MM.1S (cell line): ENCODE measurements around the gene GATA2.

Experiments
- DNase-seq: peaks from one replicate; pipeline ENCODE4 v3.0.0-alpha.2; 2015
- H2AFZ ChIP-seq: fragments of 300-600 bp; sonication (generic); 2 replicates; pipeline ENCODE4 v1.6.0; 2016; ENCODE audit warnings: antibody characterized with exemption, low read length
- H3F3A ChIP-seq: fragments of 300-600 bp; sonication (generic); 2 replicates; pipeline ENCODE4 v1.6.1; 2016; ENCODE audit warnings: mild to moderate bottlenecking, antibody characterized with exemption, low read length, moderate library complexity, mixed read lengths; ENCODE audit not compliant: insufficient read depth
- H3K27ac ChIP-seq: fragments of 300-600 bp; sonication (generic); 2 replicates; pipeline ENCODE4 v1.5.1; 2016; ENCODE audit warnings: mild to moderate bottlenecking, low read length
- H3K27me3 ChIP-seq: fragments of 300-600 bp; sonication (generic); replicated peaks from 2 replicates; pipeline ENCODE4 v1.6.0; 2016; ENCODE audit warnings: low read length; ENCODE audit not compliant: insufficient read depth
- H3K36me3 ChIP-seq: fragments of 300-600 bp; sonication (generic); replicated peaks from 2 replicates; pipeline ENCODE4 v1.6.1; 2016; ENCODE audit warnings: mild to moderate bottlenecking, low read length, mixed read lengths; ENCODE audit not compliant: insufficient read depth
- H3K4me1 ChIP-seq: fragments of 300-600 bp; sonication (generic); 2 replicates; pipeline ENCODE4 v1.6.1; 2016; ENCODE audit warnings: low read length, mixed read lengths
- H3K4me2 ChIP-seq: fragments of 300-600 bp; sonication (generic); 2 replicates; pipeline ENCODE4 v1.6.0; 2016; ENCODE audit warnings: low read depth, low read length
- H3K4me3 ChIP-seq: fragments of 300-600 bp; sonication (generic); 2 replicates; pipeline ENCODE4 v1.5.1; 2016; ENCODE audit warnings: low read length, mixed read lengths
- H3K79me2 ChIP-seq: fragments of 300-600 bp; sonication (generic); 2 replicates; pipeline ENCODE4 v1.6.1; 2016; ENCODE audit warnings: mixed run types, low read length, mixed read lengths
- H3K9ac ChIP-seq: fragments of 300-600 bp; sonication (generic); 2 replicates; pipeline ENCODE4 v1.6.1; 2016; ENCODE audit warnings: low read length, mixed read lengths
- H3K9me2 ChIP-seq: fragments of 300-600 bp; sonication (generic); replicated peaks from 2 replicates; pipeline ENCODE4 v1.6.1; 2016; ENCODE audit warnings: mild to moderate bottlenecking, low read length, mixed read lengths; ENCODE audit not compliant: insufficient read depth
- H3K9me3 ChIP-seq: fragments of 300-600 bp; sonication (generic); replicated peaks from 2 replicates; pipeline ENCODE4 v1.6.1; 2016; ENCODE audit warnings: mild to moderate bottlenecking, low read length, mixed read lengths; ENCODE audit not compliant: insufficient read depth
- H4K20me1 ChIP-seq: fragments of 300-600 bp; sonication (generic); 2 replicates; pipeline ENCODE4 v1.6.1; 2016; ENCODE audit warnings: mild to moderate bottlenecking, low read length, moderate library complexity, mixed read lengths; ENCODE audit not compliant: insufficient read depth
- EZH2 ChIP-seq: fragments of 300-600 bp; sonication (generic); optimal IDR thresholded peaks from 2 replicates; pipeline ENCODE3; 2017; ENCODE audit warnings: low read depth, mild to moderate bottlenecking, antibody characterized with exemption, low read length, mixed read lengths
- EZH2phosphoT487 ChIP-seq: fragments of 300-600 bp; sonication (generic); IDR thresholded peaks from 2 replicates; pipeline ENCODE4 v1.6.1; 2018; ENCODE audit warnings: antibody characterized with exemption, low read length
- TF ChIP-seq, protein P1 (sequence below): fragments of 300-600 bp; sonication (generic); IDR thresholded peaks from 2 replicates; pipeline ENCODE4 v1.5.1; 2016; ENCODE audit warnings: antibody characterized with exemption, low read length, mixed read lengths

Gene GATA2

GRCh38 chr3:128488991-128489673, 3.9 kb downstream of the GATA2 start:
- TF ChIP-seq, protein P1, sequence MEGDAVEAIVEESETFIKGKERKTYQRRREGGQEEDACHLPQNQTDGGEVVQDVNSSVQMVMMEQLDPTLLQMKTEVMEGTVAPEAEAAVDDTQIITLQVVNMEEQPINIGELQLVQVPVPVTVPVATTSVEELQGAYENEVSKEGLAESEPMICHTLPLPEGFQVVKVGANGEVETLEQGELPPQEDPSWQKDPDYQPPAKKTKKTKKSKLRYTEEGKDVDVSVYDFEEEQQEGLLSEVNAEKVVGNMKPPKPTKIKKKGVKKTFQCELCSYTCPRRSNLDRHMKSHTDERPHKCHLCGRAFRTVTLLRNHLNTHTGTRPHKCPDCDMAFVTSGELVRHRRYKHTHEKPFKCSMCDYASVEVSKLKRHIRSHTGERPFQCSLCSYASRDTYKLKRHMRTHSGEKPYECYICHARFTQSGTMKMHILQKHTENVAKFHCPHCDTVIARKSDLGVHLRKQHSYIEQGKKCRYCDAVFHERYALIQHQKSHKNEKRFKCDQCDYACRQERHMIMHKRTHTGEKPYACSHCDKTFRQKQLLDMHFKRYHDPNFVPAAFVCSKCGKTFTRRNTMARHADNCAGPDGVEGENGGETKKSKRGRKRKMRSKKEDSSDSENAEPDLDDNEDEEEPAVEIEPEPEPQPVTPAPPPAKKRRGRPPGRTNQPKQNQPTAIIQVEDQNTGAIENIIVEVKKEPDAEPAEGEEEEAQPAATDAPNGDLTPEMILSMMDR = no peak
- no peak overlapping the region for H3K9ac ChIP-seq
- no peak for DNase-seq
- H3K4me2 ChIP-seq = peak overlapping the region; percentile 79
- no peaks in the 10 kb centered on the region for H3F3A ChIP-seq
- H2AFZ ChIP-seq = peak overlapping the region; percentile 38; the same call in 1 of the 2 replicates
- H3K79me2 ChIP-seq = no peaks in the 10 kb centered on the region
- H3K9me3 ChIP-seq = no peaks in the 10 kb centered on the region
- no peaks in the 10 kb centered on the region for H3K9me2 ChIP-seq
- H3K27ac ChIP-seq = no peak overlapping the region
- H4K20me1 ChIP-seq = no peaks in the 10 kb centered on the region
- peak overlapping the region; percentile 67 for H3K4me3 ChIP-seq
- no peaks in the 10 kb centered on the region for H3K36me3 ChIP-seq
- H3K4me1 ChIP-seq = 0 out of 2 replicates have a peak, but pooled peaks cover 4% of the 10 kb centered on the region
- H3K27me3 ChIP-seq = peaks cover 100% of the 10 kb centered on the region

DNA sequence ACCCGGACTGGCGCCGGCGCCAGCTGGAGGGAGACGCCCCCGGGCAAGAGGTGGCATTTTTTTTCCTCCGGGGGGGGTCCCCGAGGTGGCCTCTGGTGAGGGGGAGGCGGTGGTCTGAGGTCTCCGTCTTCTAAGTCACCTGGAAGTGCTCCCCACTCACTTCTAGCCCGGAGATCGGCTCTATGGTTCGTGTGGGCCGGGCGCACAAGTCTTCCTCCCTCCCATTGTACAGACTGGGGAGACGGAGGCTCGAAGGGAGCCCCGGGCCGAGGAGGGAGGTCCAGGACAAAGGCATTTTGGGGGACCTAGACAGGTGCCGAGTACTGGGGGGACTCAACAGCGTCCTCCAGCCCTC, 4.4 kb downstream of the GATA2 start:
- Histone ChIP-seq H3F3A (no peaks in the 10 kb centered on the region), H3K79me2 (no peaks in the 10 kb centered on the region), H4K20me1 (no peaks in the 10 kb centered on the region), H2AFZ (no peak overlapping the region), H3K27ac (no peak overlapping the region), H3K4me3 (peak overlapping the region; percentile 67), H3K4me1 (0 out of 2 replicates have a peak, but pooled peaks cover 4% of the 10 kb centered on the region), H3K9ac (no peak overlapping the region), H3K27me3 (peaks cover 100% of the 10 kb centered on the region), H3K36me3 (no peaks in the 10 kb centered on the region), H3K9me2 (no peaks in the 10 kb centered on the region), H3K9me3 (no peaks in the 10 kb centered on the region), H3K4me2 (peak overlapping the region; percentile 79)
- TF ChIP-seq EZH2phosphoT487 (no peak), EZH2 (no peak)
- TF ChIP-seq, protein P1 = no peak
- DNase-seq = no peak

GRCh38 chr3:128487813-128488635, 5.0 kb downstream of the GATA2 start:
- Histone ChIP-seq H3K4me2 (peak overlapping the region; percentile 79), H3K9me2 (no peaks in the 10 kb centered on the region), H3K27me3 (peaks cover 100% of the 10 kb centered on the region), H3K9ac (no peak overlapping the region), H2AFZ (peak overlapping the region; percentile 52; the same call in 1 of the 2 replicates), H3K27ac (no peak overlapping the region), H3K79me2 (no peaks in the 10 kb centered on the region), H3K4me3 (peak overlapping the region; percentile 67), H3K36me3 (no peaks in the 10 kb centered on the region), H4K20me1 (no peaks in the 10 kb centered on the region), H3K9me3 (no peaks in the 10 kb centered on the region), H3K4me1 (0 out of 2 replicates have a peak, but pooled peaks cover 4% of the 10 kb centered on the region), H3F3A (no peaks in the 10 kb centered on the region)
- TF ChIP-seq EZH2 (no peak), EZH2phosphoT487 (no peak)
- TF ChIP-seq, protein P1 = no peak
- DNase-seq = peak; percentile 53
